Measurements from ENCODE around the gene PDLIM1.
"Not testable (repeated sequence)": the region's sequence is repeated elsewhere in the genome, so short reads cannot be mapped to it uniquely, and the experiment has no call there.

Gene PDLIM1

GRCh38 chr10:95235676-95236067 lies 55.1 kb downstream of the PDLIM1 start:
- no peak for DNase-seq (ENCODE audit: low spot score)
- in situ Hi-C loops (cut with MboI; ENCODE audit: low pct_unique_long_range_greater_than_20kb, low sequenced_read_pairs, unreplicated experiment) = no loop called here
- TF ChIP-seq CTCF (IDR thresholded peaks at IDR 0.05; ENCODE audit: extremely low read depth, insufficient read depth, missing control alignments) = no peak

GRCh38 chr10:95234951-95235350 lies 55.9 kb downstream of the PDLIM1 start:
- DNase-seq (ENCODE audit: low spot score) = no peak
- no peak for TF ChIP-seq CTCF (IDR thresholded peaks at IDR 0.05; ENCODE audit: extremely low read depth, insufficient read depth, missing control alignments)
- in situ Hi-C loops (cut with MboI; ENCODE audit: low pct_unique_long_range_greater_than_20kb, low sequenced_read_pairs, unreplicated experiment) = no loop called here

GRCh38 chr10:95233377-95234034 lies 57.3 kb downstream of the PDLIM1 start:
- no peak for TF ChIP-seq CTCF (IDR thresholded peaks at IDR 0.05; ENCODE audit: extremely low read depth, insufficient read depth, missing control alignments)
- no peak for DNase-seq (ENCODE audit: low spot score)
- in situ Hi-C loops (cut with MboI; ENCODE audit: low pct_unique_long_range_greater_than_20kb, low sequenced_read_pairs, unreplicated experiment) = no loop called here

GRCh38 chr10:95230677-95231586 lies 59.9 kb downstream of the PDLIM1 start:
- in situ Hi-C loops (cut with MboI; ENCODE audit: low pct_unique_long_range_greater_than_20kb, low sequenced_read_pairs, unreplicated experiment) = not testable (repeated sequence)
- DNase-seq (ENCODE audit: low spot score) = peak; percentile 41

- DNase-seq (ENCODE audit: low spot score) = no peak
- in situ Hi-C loops (cut with MboI; ENCODE audit: low pct_unique_long_range_greater_than_20kb, low sequenced_read_pairs, unreplicated experiment) = no loop called here
- TF ChIP-seq CTCF (IDR thresholded peaks at IDR 0.05; ENCODE audit: extremely low read depth, insufficient read depth, missing control alignments) = no peak
Observed at GRCh38 chr10:95229724-95230627, 60.8 kb downstream of the PDLIM1 start.

GRCh38 chr10:95228934-95229723 lies 61.7 kb downstream of the PDLIM1 start:
- DNase-seq (ENCODE audit: low spot score); in situ Hi-C loops (cut with MboI; ENCODE audit: low pct_unique_long_range_greater_than_20kb, low sequenced_read_pairs, unreplicated experiment): not testable (repeated sequence)

- DNase-seq (ENCODE audit: low spot score) = no peak
- in situ Hi-C loops (cut with MboI; ENCODE audit: low pct_unique_long_range_greater_than_20kb, low sequenced_read_pairs, unreplicated experiment) = no loop called here
- no peak for TF ChIP-seq CTCF (IDR thresholded peaks at IDR 0.05; ENCODE audit: extremely low read depth, insufficient read depth, missing control alignments)
Observed at GRCh38 chr10:95225136-95225535, 65.7 kb downstream of the PDLIM1 start.

Measured in GM13977 (cell line).